Adipocyte (in vitro differentiated cells): ENCODE data around the gene CLRN2.
A peak's percentile ranks its signal among the peaks of the same experiment; 100 is the strongest.

Experiments used
- DNase-seq: peaks from one replicate; pipeline ENCODE4 v3.0.0-alpha.2; 2015; ENCODE audit warnings: low read depth
- H3K27me3 ChIP-seq: replicated peaks from 2 replicates; pipeline ENCODE4 v1.7.0; 2013; ENCODE audit warnings: mild to moderate bottlenecking, low read length, moderate library complexity; ENCODE audit not compliant: control insufficient read depth, insufficient read depth
- H3K36me3 ChIP-seq: 2 replicates; pipeline ENCODE4 v1.7.0; 2013; ENCODE audit warnings: low read length, mild to moderate bottlenecking, moderate library complexity; ENCODE audit not compliant: control insufficient read depth, insufficient read depth, severe bottlenecking
- H3K4me1 ChIP-seq: 2 replicates; pipeline ENCODE4 v1.7.0; 2013; ENCODE audit warnings: mild to moderate bottlenecking, low read length, moderate library complexity; ENCODE audit not compliant: control insufficient read depth, insufficient read depth
- H3K4me3 ChIP-seq: 2 replicates; pipeline ENCODE4 v1.7.0; 2013; ENCODE audit warnings: mild to moderate bottlenecking, low read length, moderate library complexity
- H3K9ac ChIP-seq: 2 replicates; pipeline ENCODE4 v1.7.0; 2013; ENCODE audit warnings: mild to moderate bottlenecking, low read length, moderate library complexity
- H3K9me3 ChIP-seq: 2 replicates; pipeline ENCODE4 v1.7.0; 2013; ENCODE audit warnings: mild to moderate bottlenecking, low read length, moderate library complexity; ENCODE audit not compliant: control insufficient read depth

The CLRN2 gene

GRCh38 chr4:17511051-17511450 is 3.9 kb upstream of the CLRN2 start:
- Histone ChIP-seq H3K9me3 (no peaks in the 10 kb centered on the region), H3K9ac (peak overlapping the region; percentile 82), H3K36me3 (peaks cover 35% of the 10 kb centered on the region), H3K4me3 (peak overlapping the region; percentile 83), H3K27me3 (peaks cover 5% of the 10 kb centered on the region), H3K4me1 (peaks cover 19% of the 10 kb centered on the region)
- DNase-seq = peak; percentile 48

- Histone ChIP-seq H3K27me3 (peaks cover 8% of the 10 kb centered on the region), H3K36me3 (peaks cover 32% of the 10 kb centered on the region), H3K9me3 (no peaks in the 10 kb centered on the region), H3K4me1 (peaks cover 19% of the 10 kb centered on the region), H3K9ac (peak overlapping the region; percentile 82), H3K4me3 (peak overlapping the region; percentile 83)
- DNase-seq = peak; percentile 64
Measured at GRCh38 chr4:17511509-17511949, 3.4 kb upstream of the CLRN2 start.

DNA sequence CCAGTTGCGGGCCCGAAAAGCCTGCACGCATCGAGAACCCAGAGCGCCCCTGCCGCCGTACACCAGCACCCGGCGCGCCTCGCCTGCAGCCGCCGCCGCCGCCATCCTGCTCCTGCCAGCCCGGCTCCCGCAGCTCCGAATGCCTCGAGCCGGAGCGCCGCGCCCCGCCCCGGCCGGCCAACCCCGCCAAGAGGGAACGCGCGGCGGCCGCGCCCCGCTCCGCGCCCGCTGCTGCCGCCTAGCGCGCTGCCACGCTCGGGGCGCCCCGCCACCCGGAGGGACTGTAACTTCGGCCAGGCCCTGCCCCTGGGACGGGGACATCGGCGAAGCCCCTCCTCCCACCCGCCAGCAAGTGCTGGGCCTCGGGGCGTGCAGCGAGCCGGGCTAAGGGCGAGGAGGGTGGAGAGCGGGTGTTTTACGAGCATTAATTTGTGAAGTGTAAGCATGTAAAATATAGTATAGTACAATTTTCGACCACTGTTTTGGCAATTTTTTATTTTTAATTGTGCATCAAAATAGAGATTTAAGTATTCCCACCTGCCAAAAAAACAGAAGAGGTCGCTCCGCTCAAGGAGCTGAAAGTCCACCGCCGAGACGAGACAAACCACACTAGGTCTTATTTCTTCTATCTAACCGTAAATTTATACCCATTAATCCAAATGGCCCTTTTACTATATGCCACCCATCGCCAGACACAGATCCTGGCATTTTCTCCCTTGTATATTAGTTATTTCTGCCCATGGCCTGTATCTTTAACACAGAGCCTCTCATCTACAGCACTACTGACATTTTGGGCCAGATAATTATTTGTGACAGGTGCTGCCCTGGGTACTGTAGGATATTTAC is 2.8 kb upstream of the CLRN2 start, which contains the start of gene QDPR:
QDPR (minus strand) TSS at position 141 of the 846 bp plus-strand sequence; CDS start at position 105, 36 bp downstream.
- peaks cover 19% of the 10 kb centered on the region for H3K4me1 ChIP-seq
- H3K36me3 ChIP-seq = peaks cover 25% of the 10 kb centered on the region
- peak within 1 kb of the TSS; percentile 83 for H3K4me3 ChIP-seq
- DNase-seq = peak; percentile 91
- H3K27me3 ChIP-seq = peaks cover 14% of the 10 kb centered on the region
- H3K9ac ChIP-seq = peak within 1 kb of the TSS; percentile 82
- no peaks in the 10 kb centered on the region for H3K9me3 ChIP-seq

- peak overlapping the region; percentile 82 for H3K9ac ChIP-seq
- H3K36me3 ChIP-seq = peaks cover 18% of the 10 kb centered on the region
- peaks cover 24% of the 10 kb centered on the region for H3K27me3 ChIP-seq
- H3K4me1 ChIP-seq = peaks cover 19% of the 10 kb centered on the region
- no peaks in the 10 kb centered on the region for H3K9me3 ChIP-seq
- no peak overlapping the region for H3K4me3 ChIP-seq
- no peak for DNase-seq
Measured at GRCh38 chr4:17512973-17513665, 1.8 kb upstream of the CLRN2 start.

GRCh38 chr4:17515445-17516407 is 761 bp downstream of the CLRN2 start:
- DNase-seq = no peak
- Histone ChIP-seq H3K4me3 (no peak overlapping the region), H3K4me1 (peaks cover 15% of the 10 kb centered on the region), H3K9me3 (no peaks in the 10 kb centered on the region), H3K36me3 (peaks cover under 1% of the 10 kb centered on the region), H3K27me3 (peaks cover 29% of the 10 kb centered on the region), H3K9ac (no peak overlapping the region)

- peaks cover 13% of the 10 kb centered on the region for H3K4me1 ChIP-seq
- peaks cover 29% of the 10 kb centered on the region for H3K27me3 ChIP-seq
- H3K9ac ChIP-seq = no peak overlapping the region
- H3K9me3 ChIP-seq = no peaks in the 10 kb centered on the region
- no peak for DNase-seq
- H3K36me3 ChIP-seq = no peaks in the 10 kb centered on the region
- no peak overlapping the region for H3K4me3 ChIP-seq
Measured at GRCh38 chr4:17516980-17517379, 2.0 kb downstream of the CLRN2 start.

- Histone ChIP-seq H3K4me3 (no peak overlapping the region), H3K4me1 (peaks cover 8% of the 10 kb centered on the region), H3K9ac (no peak overlapping the region), H3K36me3 (no peaks in the 10 kb centered on the region), H3K9me3 (no peaks in the 10 kb centered on the region), H3K27me3 (peaks cover 33% of the 10 kb centered on the region)
- DNase-seq = no peak
Measured at GRCh38 chr4:17517664-17518063, 2.7 kb downstream of the CLRN2 start.

- no peak overlapping the region for H3K9ac ChIP-seq
- no peak for DNase-seq
- no peaks in the 10 kb centered on the region for H3K9me3 ChIP-seq
- H3K4me3 ChIP-seq = no peak overlapping the region
- H3K4me1 ChIP-seq = no peaks in the 10 kb centered on the region
- no peaks in the 10 kb centered on the region for H3K36me3 ChIP-seq
- H3K27me3 ChIP-seq = peaks cover 35% of the 10 kb centered on the region
Measured at GRCh38 chr4:17521595-17521994, 6.6 kb downstream of the CLRN2 start.

DNA sequence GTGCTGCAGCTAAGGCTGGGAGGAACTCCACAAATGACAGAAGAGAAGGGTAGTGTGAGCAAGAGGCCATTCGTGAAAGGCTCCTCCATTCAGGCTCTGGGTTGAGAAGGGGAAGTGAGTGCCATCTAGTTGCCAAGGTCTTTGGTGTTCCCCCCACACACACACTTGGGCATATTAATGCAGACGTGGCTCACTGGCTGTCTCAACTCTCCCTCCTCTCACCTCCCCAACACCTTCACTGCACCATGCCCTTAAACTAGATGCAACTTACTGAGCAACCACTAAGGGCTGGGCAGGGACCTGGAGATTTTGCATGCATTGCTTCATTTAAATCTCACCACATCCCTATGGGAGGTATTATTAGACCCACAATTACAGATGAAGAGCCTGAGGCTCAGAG is 8.7 kb downstream of the CLRN2 start:
- Histone ChIP-seq H3K9ac (no peak overlapping the region), H3K36me3 (no peaks in the 10 kb centered on the region), H3K4me3 (no peak overlapping the region), H3K4me1 (no peaks in the 10 kb centered on the region), H3K27me3 (peaks cover 21% of the 10 kb centered on the region), H3K9me3 (no peaks in the 10 kb centered on the region)
- no peak for DNase-seq

DNA sequence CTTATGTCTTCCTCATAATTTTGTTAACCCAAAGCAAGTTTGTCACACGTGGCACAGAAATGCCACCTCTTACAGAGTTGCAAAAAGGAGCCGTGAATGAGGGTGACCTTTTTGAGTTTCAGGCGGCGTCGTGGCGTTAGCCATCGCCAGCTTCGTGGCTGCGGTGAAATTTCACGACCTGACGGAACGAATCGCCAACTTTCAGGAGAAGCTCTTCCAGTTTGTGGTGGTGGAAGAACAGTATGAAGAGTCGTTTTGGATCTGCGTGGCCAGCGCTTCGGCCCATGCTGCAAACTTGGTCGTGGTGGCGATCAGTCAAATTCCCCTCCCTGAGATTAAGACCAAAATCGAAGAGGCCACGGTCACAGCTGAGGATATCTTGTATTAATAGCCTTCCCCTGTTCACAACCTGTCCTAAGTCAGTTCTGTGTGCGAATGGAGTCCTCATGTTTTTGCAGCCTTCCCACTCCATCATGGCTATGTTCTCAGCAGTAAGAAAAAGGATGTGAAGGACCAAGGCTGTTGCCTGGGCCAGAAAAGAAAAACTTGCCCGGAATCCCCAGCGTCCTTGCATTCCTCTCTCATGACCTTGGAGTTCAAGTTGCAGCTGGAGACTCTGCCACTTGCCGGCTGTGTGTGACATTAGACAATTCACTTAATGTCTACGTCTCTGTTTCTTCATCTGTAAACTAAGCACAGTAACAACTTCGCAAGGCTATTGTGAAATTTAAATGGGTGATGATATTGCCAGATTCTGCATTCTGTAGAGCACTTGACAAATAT is 11.9 kb downstream of the CLRN2 start:
- Histone ChIP-seq H3K4me3 (no peak overlapping the region), H3K9me3 (no peaks in the 10 kb centered on the region), H3K36me3 (no peaks in the 10 kb centered on the region), H3K9ac (no peak overlapping the region), H3K27me3 (peaks cover 20% of the 10 kb centered on the region), H3K4me1 (no peaks in the 10 kb centered on the region)
- no peak for DNase-seq
